Limb (tissue), 2 donors: Measurements from ENCODE around the gene CORO2B.

Source experiments
- DNase-seq, 2 donors: peaks; one replicate each; pipeline ENCODE4 v3.0.0-alpha.2; 2016; ENCODE audit errors: extremely low spot score in 2 of 2

CORO2B gene

GRCh38 chr15:68696414-68697363, 117.9 kb downstream of the CORO2B start:
- no peak for DNase-seq

- no peak for DNase-seq
These were observed 119.2 kb downstream of the CORO2B start for GRCh38 chr15:68697711-68698690.

- DNase-seq, result no peak
These were observed 119.9 kb downstream of the CORO2B start for GRCh38 chr15:68698708-68699107.

GRCh38 chr15:68699124-68699880, 120.5 kb downstream of the CORO2B start:
- no peak for DNase-seq

- no peak for DNase-seq
These were observed 121.2 kb downstream of the CORO2B start for GRCh38 chr15:68699881-68700454.

- peak; percentile 64 to 82 for DNase-seq
These were observed 121.8 kb downstream of the CORO2B start for GRCh38 chr15:68700455-68701123.

- no peak for DNase-seq
These were observed 123.1 kb downstream of the CORO2B start for GRCh38 chr15:68701886-68702285.

- DNase-seq, result peak in 1 of 2 donors; percentile 41
These were observed 125.8 kb downstream of the CORO2B start for GRCh38 chr15:68704496-68705021.

- DNase-seq, result no peak
These were observed 127.5 kb downstream of the CORO2B start for GRCh38 chr15:68706256-68706655.

GRCh38 chr15:68706931-68707330, 128.1 kb downstream of the CORO2B start:
- DNase-seq, result no peak

- DNase-seq, result no peak
These were observed 128.6 kb downstream of the CORO2B start for GRCh38 chr15:68707386-68707785.

- DNase-seq, result no peak
These were observed 131.1 kb downstream of the CORO2B start for GRCh38 chr15:68709876-68710275.

- DNase-seq, result no peak
These were observed 131.7 kb downstream of the CORO2B start for GRCh38 chr15:68710536-68710935.

GRCh38 chr15:68711406-68711805, 132.6 kb downstream of the CORO2B start:
- DNase-seq, result no peak

GRCh38 chr15:68712886-68713285, 134.1 kb downstream of the CORO2B start:
- no peak for DNase-seq

- no peak for DNase-seq
These were observed 135.1 kb downstream of the CORO2B start for GRCh38 chr15:68713874-68714273.

- no peak for DNase-seq
These were observed 136.3 kb downstream of the CORO2B start for GRCh38 chr15:68715111-68715510.

- no peak for DNase-seq
These were observed 139.2 kb downstream of the CORO2B start for GRCh38 chr15:68717951-68718350.

GRCh38 chr15:68718468-68718867, 139.7 kb downstream of the CORO2B start:
- no peak for DNase-seq

GRCh38 chr15:68719051-68719450, 140.3 kb downstream of the CORO2B start:
- no peak for DNase-seq
